HG02759 (cell line): ENCODE results near the gene SGSM1.
"Not testable (repeated sequence)": the region's sequence is repeated elsewhere in the genome, so short reads cannot be mapped to it uniquely, and the experiment has no call there.

ENCODE experiments used
- ATAC-seq: cut with Tn5 transposase; IDR thresholded peaks from one replicate; pipeline ENCODE4 v1.9.1; 2021; ENCODE audit warnings: mild to moderate bottlenecking, moderate library complexity; ENCODE audit not compliant: unreplicated experiment

Gene SGSM1

DNA sequence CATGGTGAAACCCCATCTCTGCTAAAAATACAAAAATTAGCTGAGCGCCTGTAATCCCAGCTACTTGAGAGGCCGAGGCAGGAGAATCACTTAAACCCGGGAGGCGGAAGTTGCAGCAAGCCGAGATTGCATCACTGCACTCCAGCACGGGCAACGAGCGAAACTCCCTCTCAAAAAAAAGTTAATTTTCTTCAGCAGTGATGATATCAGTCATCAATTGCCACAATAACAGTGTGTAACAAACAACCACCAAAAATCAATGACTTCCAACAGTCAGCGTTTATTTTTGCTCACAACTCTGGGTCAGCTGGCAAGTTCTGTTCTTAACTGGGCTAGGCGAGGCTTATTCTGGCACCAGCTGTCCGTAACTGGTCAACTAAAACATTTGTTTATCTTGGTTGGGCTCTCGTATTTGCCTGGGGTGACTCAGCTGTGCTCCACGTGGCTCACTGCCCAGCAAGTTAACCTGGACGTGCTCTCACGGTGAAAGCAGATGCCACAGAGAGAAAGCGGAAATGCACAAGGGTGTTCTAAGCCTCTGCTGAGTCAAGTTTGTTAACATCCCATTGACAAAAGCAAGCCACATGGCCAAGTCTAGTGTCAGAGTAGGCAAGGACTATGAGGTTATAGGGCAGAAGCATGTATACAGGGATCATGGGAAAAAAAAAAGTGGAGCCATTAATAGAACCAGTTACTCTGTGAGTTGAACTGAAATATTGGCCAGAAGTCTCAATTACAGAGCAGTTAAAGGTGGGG is 88.4 kb downstream of the SGSM1 start:
- no peak for ATAC-seq

- ATAC-seq, result no peak
Measured at GRCh38 chr22:24894998-24895397, 89.0 kb downstream of the SGSM1 start.

GRCh38 chr22:24901448-24901847 is 95.4 kb downstream of the SGSM1 start:
- no peak for ATAC-seq

DNA sequence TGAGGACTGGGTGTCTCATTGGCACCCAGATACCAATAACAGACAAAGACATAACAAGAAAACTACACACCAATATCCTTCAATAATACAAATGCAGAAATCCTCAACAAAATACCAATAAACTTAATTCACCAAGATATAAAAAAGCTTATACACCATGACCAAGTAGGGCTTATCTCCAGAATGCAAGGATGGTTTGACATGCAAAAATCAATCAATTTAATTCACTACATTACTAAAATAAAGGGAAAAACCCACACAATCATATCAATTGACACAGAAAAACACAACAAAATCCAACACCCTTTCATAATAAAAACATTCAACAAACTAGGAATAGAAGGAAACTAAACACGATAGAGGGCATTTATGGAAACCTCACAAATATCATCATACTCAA is 99.9 kb downstream of the SGSM1 start:
- ATAC-seq, result no peak

DNA sequence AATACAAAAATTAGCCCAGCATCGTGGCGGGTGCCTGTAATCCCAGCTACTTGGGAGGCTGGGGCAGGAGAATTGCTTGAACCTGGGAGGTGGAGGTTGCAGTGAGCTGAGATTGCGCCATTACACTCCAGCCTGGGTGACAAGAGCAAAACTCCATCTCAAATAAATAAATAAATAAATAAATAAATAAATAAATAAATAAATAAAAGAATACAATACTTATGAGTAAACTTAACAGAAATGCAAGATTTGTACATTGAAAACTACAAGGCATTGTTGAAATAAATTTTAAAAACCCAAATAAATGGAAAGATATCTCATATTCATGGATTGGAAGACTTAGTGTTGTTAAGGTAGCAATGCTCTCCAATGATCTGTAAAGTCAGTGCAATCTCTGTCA is 101.1 kb downstream of the SGSM1 start:
- not testable (repeated sequence) for ATAC-seq

- ATAC-seq, result no peak
Measured at GRCh38 chr22:24920029-24920428, 114.0 kb downstream of the SGSM1 start.

GRCh38 chr22:24925586-24926427 is 119.8 kb downstream of the SGSM1 start:
- no peak for ATAC-seq

- no peak for ATAC-seq
Measured at GRCh38 chr22:24926428-24926725, 120.4 kb downstream of the SGSM1 start.

DNA sequence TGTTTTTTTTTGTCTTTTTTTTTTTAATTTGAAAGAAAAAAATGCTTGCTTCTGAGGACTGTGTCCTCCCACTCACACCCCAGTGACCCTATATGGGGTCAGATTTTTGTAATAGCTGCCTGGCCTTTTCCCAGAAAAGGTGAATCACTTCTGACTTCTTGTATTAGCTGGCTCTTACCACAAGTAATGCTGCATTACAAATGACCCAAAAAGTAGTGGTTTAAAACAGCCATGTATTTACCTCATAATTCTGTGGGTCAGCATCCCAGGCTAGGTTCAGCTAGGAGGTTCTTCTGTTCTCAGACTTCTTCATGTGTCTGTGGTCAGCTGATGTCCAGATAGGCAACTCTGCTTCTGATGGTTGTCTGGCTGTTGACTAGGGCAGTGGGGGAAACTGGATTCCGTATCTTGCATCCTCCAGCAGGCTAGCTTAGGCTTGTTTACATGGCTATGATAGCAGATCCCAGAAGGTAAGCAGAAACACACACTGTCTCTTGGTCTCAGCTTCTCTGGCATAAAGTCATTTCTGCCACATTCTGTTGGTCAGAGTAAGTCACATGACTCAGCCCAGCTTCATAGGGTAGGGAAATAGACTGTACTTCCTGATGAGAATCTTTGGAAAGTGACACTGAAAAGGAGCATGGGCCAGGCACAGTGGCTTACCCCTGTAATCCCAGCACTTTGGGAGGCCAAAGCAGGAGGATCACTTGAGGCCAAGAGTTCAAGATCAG is 121.0 kb downstream of the SGSM1 start:
- ATAC-seq, result no peak

DNA sequence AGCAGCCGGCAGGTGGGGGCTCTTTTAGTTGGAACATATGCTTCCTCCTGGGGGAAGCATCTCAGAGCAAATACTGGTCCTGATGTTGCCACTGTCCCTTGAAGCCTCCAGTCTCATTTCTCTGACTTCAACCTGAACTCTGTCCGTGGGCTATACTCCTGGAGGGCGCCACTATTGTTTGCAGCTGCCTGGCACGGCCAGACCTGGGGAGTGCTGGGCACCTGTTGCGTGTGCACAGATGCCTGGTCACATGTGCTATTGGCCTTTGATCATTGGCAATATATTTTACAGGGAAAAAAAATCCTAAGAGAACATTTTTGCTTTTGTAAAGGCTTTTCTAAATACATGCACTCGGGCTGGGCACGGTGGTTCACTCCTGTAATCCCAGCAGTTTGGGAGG is 122.3 kb downstream of the SGSM1 start:
- ATAC-seq, result no peak

DNA sequence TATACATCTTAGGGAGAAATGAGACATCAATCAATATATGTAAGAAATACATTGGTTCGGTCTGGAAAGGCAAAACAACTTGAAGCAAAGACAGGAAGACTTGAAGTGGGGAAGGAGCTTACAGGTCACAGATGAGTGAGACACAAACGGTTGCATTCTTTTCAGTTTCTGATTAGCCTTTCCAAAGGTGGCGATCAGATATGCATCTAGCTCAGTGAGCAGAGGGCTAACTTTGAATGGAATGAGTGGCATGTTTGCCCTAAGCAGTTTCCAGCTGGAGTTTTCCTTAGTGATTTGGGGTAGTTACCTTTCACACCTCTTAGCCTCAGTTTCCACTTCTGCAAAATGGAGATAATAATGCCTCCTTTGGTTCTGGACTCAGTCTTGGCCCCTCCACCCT is 124.7 kb downstream of the SGSM1 start:
- no peak for ATAC-seq

DNA sequence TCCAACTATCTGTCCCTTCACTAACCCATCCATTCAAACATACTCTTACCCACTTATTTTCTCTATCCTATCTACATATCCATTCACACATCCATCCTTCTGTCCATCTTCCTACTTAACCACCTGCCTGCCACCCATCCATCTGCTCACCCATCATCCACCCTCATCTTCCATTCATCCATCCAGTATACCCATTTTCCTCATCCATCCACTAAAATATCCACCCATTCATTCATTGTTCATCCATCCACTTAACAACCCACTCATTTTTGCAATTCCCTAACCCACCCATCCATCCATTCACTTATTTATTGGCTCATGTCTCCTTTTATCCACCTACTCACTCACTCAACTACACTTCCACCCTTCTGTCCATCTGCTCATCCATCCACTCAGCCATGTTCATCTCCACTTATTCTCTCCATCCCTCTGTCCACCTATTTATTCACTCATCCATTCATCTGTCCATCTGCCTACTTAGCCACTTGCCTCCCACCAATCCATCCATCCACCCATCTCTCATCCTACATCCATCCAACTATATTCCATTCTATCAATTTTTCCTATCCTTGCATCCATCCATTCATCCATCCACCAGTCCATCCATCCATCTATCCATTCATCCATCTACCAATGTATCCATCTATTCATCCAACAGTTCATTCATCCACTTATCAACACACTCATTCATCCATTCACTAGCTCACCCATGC is 129.9 kb downstream of the SGSM1 start:
- no peak for ATAC-seq

- no peak for ATAC-seq
Measured at GRCh38 chr22:24937114-24937513, 131.1 kb downstream of the SGSM1 start.

DNA sequence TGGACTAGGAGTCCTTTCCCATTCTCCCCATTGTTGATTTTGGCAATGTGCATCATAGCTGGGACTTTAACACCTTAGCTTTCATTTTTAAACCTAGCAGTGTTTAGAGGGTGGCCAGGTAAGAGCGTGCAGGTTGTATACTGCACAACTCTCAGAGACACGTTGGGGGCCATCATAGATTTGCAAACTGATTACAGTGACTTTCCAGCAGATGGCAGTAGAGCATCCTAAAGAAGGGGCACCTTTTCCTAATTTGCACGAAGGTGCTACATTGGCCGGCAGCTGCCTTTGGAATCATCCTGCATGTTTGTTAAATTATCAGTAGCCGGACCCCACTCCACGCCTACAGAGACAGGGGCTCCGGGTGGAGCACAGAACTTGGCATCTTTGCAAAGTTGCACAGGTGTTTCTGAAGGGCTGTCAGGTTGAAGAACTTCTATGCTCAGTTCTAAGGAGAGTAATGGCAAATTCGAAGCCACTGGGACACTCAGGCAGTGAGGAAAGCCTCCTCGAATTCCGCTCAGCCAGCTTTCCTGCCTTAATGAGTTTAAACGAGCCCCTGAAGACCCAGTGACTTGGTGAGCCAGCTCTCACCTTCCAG is 132.8 kb downstream of the SGSM1 start:
- ATAC-seq, result no peak

DNA sequence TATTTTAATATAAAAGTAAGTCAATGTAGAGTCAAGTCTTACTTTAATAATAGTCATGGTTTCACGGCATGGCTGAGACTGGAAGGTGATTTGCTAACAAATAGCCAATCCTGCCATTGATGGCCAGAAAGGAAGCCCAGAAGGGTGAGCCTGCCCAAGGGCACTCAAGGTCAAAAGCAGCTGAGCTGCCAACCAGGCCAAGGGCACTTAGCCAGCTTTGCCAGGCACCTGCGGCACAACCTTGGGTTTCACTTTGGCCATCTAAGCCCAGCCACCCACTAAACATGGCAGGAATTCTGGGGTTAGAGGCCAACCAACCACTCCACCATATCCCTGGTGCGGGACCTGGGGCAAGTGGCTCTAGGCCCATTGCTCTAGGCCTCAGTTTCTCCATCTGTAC is 136.3 kb downstream of the SGSM1 start:
- ATAC-seq, result no peak

DNA sequence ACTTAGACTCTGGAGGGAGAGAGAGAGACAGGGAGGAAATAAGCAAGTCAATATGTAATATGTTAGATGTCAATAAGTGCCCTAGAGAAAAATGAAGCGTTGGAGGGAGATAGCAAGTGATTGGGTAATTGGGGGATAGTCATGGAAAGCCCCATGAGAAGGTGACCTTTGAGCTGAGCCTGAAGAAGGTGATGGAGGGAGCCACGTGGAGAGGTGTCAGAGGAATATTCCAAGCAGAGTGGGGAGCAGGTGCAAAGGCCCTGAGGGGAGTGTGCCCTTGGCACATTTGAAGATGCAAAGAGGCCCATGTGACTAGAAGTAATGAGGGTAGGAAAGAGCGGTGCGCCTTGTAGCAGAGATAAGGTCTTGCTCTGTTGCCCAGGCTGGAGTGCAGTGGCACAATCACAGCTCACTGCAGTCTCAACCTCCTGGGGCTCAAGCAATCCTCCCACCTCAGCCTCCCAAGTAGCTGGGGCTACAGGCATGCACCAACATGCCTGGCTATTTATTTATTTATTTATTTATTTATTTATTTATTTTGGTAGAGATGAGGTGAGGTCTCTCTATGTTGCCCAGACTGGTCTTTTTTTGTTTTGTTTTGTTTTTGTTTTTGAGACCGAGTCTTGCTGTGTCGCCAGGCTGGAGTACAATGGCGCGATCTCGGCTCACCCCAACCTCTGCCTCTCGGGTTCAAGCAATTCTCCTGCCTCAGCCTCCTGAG is 138.4 kb downstream of the SGSM1 start:
- ATAC-seq, result no peak

- no peak for ATAC-seq
Measured at GRCh38 chr22:24945430-24945829, 139.4 kb downstream of the SGSM1 start.

DNA sequence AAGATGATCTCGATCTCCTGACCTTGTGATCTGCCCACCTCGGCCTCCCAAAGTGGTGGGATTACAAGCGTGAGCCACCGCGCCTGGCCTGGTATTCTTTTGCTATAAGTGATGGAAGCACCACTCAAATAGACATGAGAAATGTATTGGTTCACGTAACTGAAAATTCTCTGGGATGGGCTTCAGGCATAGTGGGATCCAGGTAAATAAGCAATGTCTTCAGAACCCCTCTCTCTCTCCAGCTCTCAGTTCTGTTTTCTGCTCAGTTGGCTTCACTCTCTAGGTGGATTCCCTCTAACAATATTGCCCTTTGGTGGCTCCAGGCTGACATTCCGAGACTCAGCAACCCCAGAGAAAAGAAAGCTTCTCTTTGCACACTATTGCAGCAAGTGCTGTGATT is 141.4 kb downstream of the SGSM1 start:
- no peak for ATAC-seq

- ATAC-seq, result no peak
Measured at GRCh38 chr22:24947881-24948280, 141.9 kb downstream of the SGSM1 start.
